Stimulated activated effector memory CD8-positive, alpha-beta T cell treated with anti-CD3 and anti-CD28 coated beads, Interleukin-12 subunit alpha, Interleukin-12 subunit beta, amount 100 ng/mL, for 72 hours (primary cell): ENCODE results near the gene DNAAF5.
"Not testable (repeated sequence)": the region's sequence is repeated elsewhere in the genome, so short reads cannot be mapped to it uniquely, and the experiment has no call there.

Experiments used
- ATAC-seq: fragments of 150-1000 bp; cut with Tn5 transposase; 2 replicates; pipeline ENCODE4 v1.10.0; 2021
- DNase-seq, 2 donors: peaks; one replicate each; pipeline ENCODE4 v3.0.0; 2021 to 2022; ENCODE audit warnings: low spot score in 2 of 2
- H3K27ac Mint-ChIP-seq: one replicate; pipeline ENCODE4 v1.8.0; 2022; ENCODE audit warnings: mild to moderate bottlenecking, mixed read lengths
- H3K36me3 Mint-ChIP-seq: one replicate; pipeline ENCODE4 v1.8.0; 2022; ENCODE audit warnings: mild to moderate bottlenecking, mixed read lengths
- H3K4me1 Mint-ChIP-seq: one replicate; pipeline ENCODE4 v1.8.0; 2022; ENCODE audit warnings: mixed read lengths
- H3K4me3 Mint-ChIP-seq: one replicate; pipeline ENCODE4 v1.8.0; 2022; ENCODE audit warnings: mild to moderate bottlenecking, mixed read lengths
- H3K9me3 Mint-ChIP-seq: one replicate; pipeline ENCODE4 v1.8.0; 2022; ENCODE audit warnings: mixed read lengths

Gene DNAAF5

GRCh38 chr7:783556-784490 lies 57.3 kb downstream of the DNAAF5 start:
- Mint-ChIP-seq H3K36me3 (peaks cover 62% of the 10 kb centered on the region), H3K27ac (peak overlapping the region; percentile 60), H3K9me3 (no peaks in the 10 kb centered on the region), H3K4me3 (no peak overlapping the region), H3K4me1 (no peaks in the 10 kb centered on the region)
- DNase-seq (no peak), ATAC-seq (no peak)

GRCh38 chr7:784971-785370 lies 58.5 kb downstream of the DNAAF5 start:
- no peak overlapping the region for H3K4me3 Mint-ChIP-seq
- H3K27ac Mint-ChIP-seq: no peak overlapping the region
- no peaks in the 10 kb centered on the region for H3K9me3 Mint-ChIP-seq
- DNase-seq (no peak), ATAC-seq (no peak)
- H3K4me1 Mint-ChIP-seq: no peaks in the 10 kb centered on the region
- peaks cover 53% of the 10 kb centered on the region for H3K36me3 Mint-ChIP-seq

- Mint-ChIP-seq H3K36me3 (peaks cover 49% of the 10 kb centered on the region), H3K4me1 (no peaks in the 10 kb centered on the region), H3K27ac (no peak overlapping the region), H3K9me3 (no peaks in the 10 kb centered on the region), H3K4me3 (no peak overlapping the region)
- ATAC-seq (no peak), DNase-seq (no peak)
Observed at GRCh38 chr7:785416-785815, 58.9 kb downstream of the DNAAF5 start.

GRCh38 chr7:786472-787255 lies 60.2 kb downstream of the DNAAF5 start:
- peak; percentile 52 to 77 for DNase-seq
- ATAC-seq: peak; percentile 76
- no peak overlapping the region for H3K4me3 Mint-ChIP-seq
- H3K36me3 Mint-ChIP-seq: peaks cover 36% of the 10 kb centered on the region
- no peaks in the 10 kb centered on the region for H3K9me3 Mint-ChIP-seq
- H3K4me1 Mint-ChIP-seq: no peaks in the 10 kb centered on the region
- H3K27ac Mint-ChIP-seq: no peak overlapping the region

GRCh38 chr7:787332-788240 lies 61.1 kb downstream of the DNAAF5 start:
- DNase-seq (no peak), ATAC-seq (no peak)
- no peaks in the 10 kb centered on the region for H3K9me3 Mint-ChIP-seq
- no peak overlapping the region for H3K27ac Mint-ChIP-seq
- H3K4me1 Mint-ChIP-seq: no peaks in the 10 kb centered on the region
- no peak overlapping the region for H3K4me3 Mint-ChIP-seq
- H3K36me3 Mint-ChIP-seq: peaks cover 28% of the 10 kb centered on the region

- ATAC-seq (no peak), DNase-seq (no peak)
- no peaks in the 10 kb centered on the region for H3K4me1 Mint-ChIP-seq
- H3K9me3 Mint-ChIP-seq: no peaks in the 10 kb centered on the region
- peaks cover 6% of the 10 kb centered on the region for H3K36me3 Mint-ChIP-seq
- H3K4me3 Mint-ChIP-seq: no peak overlapping the region
- H3K27ac Mint-ChIP-seq: no peak overlapping the region
Observed at GRCh38 chr7:791519-791918, 65.0 kb downstream of the DNAAF5 start.

GRCh38 chr7:794207-794606 lies 67.7 kb downstream of the DNAAF5 start:
- H3K4me1 Mint-ChIP-seq: no peaks in the 10 kb centered on the region
- ATAC-seq (no peak), DNase-seq (no peak)
- H3K9me3 Mint-ChIP-seq: no peaks in the 10 kb centered on the region
- no peaks in the 10 kb centered on the region for H3K36me3 Mint-ChIP-seq
- no peak overlapping the region for H3K4me3 Mint-ChIP-seq
- H3K27ac Mint-ChIP-seq: no peak overlapping the region

- no peak overlapping the region for H3K27ac Mint-ChIP-seq
- ATAC-seq (no peak), DNase-seq (no peak)
- no peaks in the 10 kb centered on the region for H3K4me1 Mint-ChIP-seq
- H3K36me3 Mint-ChIP-seq: no peaks in the 10 kb centered on the region
- H3K4me3 Mint-ChIP-seq: no peak overlapping the region
- no peaks in the 10 kb centered on the region for H3K9me3 Mint-ChIP-seq
Observed at GRCh38 chr7:794671-795329, 68.3 kb downstream of the DNAAF5 start.

GRCh38 chr7:796434-797169 lies 70.1 kb downstream of the DNAAF5 start:
- H3K36me3 Mint-ChIP-seq, H3K4me1 Mint-ChIP-seq, DNase-seq, H3K9me3 Mint-ChIP-seq, ATAC-seq, H3K4me3 Mint-ChIP-seq, H3K27ac Mint-ChIP-seq: not testable (repeated sequence)

GRCh38 chr7:798921-799470 lies 72.5 kb downstream of the DNAAF5 start:
- no peak overlapping the region for H3K4me3 Mint-ChIP-seq
- ATAC-seq: no peak
- no peaks in the 10 kb centered on the region for H3K4me1 Mint-ChIP-seq

GRCh38 chr7:800692-801091 lies 74.2 kb downstream of the DNAAF5 start:
- Mint-ChIP-seq H3K4me3 (no peak overlapping the region), H3K27ac (no peak overlapping the region), H3K36me3 (no peaks in the 10 kb centered on the region), H3K4me1 (no peaks in the 10 kb centered on the region), H3K9me3 (no peaks in the 10 kb centered on the region)
- ATAC-seq (no peak), DNase-seq (no peak)

More at GRCh38 chr7:798921-799470, 72.5 kb downstream of the DNAAF5 start:
- no peaks in the 10 kb centered on the region for H3K36me3 Mint-ChIP-seq
- no peaks in the 10 kb centered on the region for H3K9me3 Mint-ChIP-seq
- DNase-seq: no peak
- no peak overlapping the region for H3K27ac Mint-ChIP-seq

- not testable (repeated sequence) for DNase-seq, H3K27ac Mint-ChIP-seq, H3K4me1 Mint-ChIP-seq
Observed at GRCh38 chr7:801351-801750, 74.9 kb downstream of the DNAAF5 start.

GRCh38 chr7:801940-802381 lies 75.5 kb downstream of the DNAAF5 start:
- Mint-ChIP-seq H3K36me3 (no peaks in the 10 kb centered on the region), H3K4me3 (no peak overlapping the region), H3K4me1 (no peaks in the 10 kb centered on the region), H3K27ac (no peak overlapping the region), H3K9me3 (no peaks in the 10 kb centered on the region)
- no peak for ATAC-seq
- no peak for DNase-seq

More at GRCh38 chr7:801351-801750, 74.9 kb downstream of the DNAAF5 start:
- ATAC-seq, H3K36me3 Mint-ChIP-seq, H3K4me3 Mint-ChIP-seq, H3K9me3 Mint-ChIP-seq: not testable (repeated sequence)
